Sigmoid colon (tissue), 4 donors: ENCODE data around the gene HAO1.

Experiments used
- CTCF ChIP-seq, 4 experiments: fragments of 450-650 bp in 3 of 4; fragments of 200-600 bp in 1 of 4; IDR thresholded peaks; one replicate each; pipeline ENCODE4 v1.5.1; 2016 to 2019; ENCODE audit warnings: antibody characterized with exemption in 4 of 4, mild to moderate bottlenecking in 3 of 4, moderate library complexity in 2 of 4
- POLR2A ChIP-seq, 2 donors: fragments of 450-650 bp; IDR thresholded peaks; one replicate each; pipeline ENCODE4 v1.6.1; 2016; ENCODE audit warnings: antibody characterized with exemption in 2 of 2, mild to moderate bottlenecking in 2 of 2, moderate library complexity in 2 of 2
- POLR2AphosphoS5 ChIP-seq, 4 donors: sonication (generic); formaldehyde crosslinking; IDR thresholded peaks; one replicate each; pipeline ENCODE4 v1.6.1; 2017; ENCODE audit warnings: antibody characterized with exemption in 4 of 4

GRCh38 chr20:7883309-7883708, 56.9 kb downstream of the HAO1 start:
- TF ChIP-seq CTCF (IDR thresholded peaks at IDR 0.05) (no peak), POLR2A (IDR thresholded peaks at IDR 0.05) (no peak), POLR2AphosphoS5 (IDR thresholded peaks at IDR 0.05) (no peak)
